CD4-positive, alpha-beta T cell (primary cell): ENCODE results near the gene PCDHGC3. TPM values are rescaled to one million over a fixed set of nuclear protein-coding genes. Genes with fewer than 3 reads are reported as not detected.

Experiments
- ATAC-seq: fragments of 200-7000 bp; cut with Tn5 transposase; one replicate; pipeline ENCODE4 v1.10.0; 2022; ENCODE audit warnings: mild to moderate bottlenecking; ENCODE audit not compliant: poor library complexity
- CTCF ChIA-PET: fragments of 350-600 bp; sonication (Branson Sonifier 250); formaldehyde crosslinking; loops from one replicate; lab custom pipeline; 2021; ENCODE audit warnings: antibody characterized with exemption, inconsistent platforms; lab: Charles Lee
- POLR2A ChIA-PET: fragments of 350-600 bp; sonication (Branson Sonifier 250); formaldehyde crosslinking; loops from one replicate; lab custom pipeline; 2021; ENCODE audit warnings: antibody characterized with exemption, inconsistent platforms; lab: Charles Lee
- DNase-seq, 14 experiments: peaks; one replicate each; pipeline ENCODE4 v3.0.0-alpha.2; 2013 to 2020; ENCODE audit warnings: mixed read lengths in 2 of 14
- H3K27ac ChIP-seq, 2 donors: one replicate each; pipeline versions ENCODE4 v1.5.1 to v1.7.0; 2013; ENCODE audit warnings: low read length in 2 of 2, low read depth in 1 of 2, mild to moderate bottlenecking in 1 of 2
- H3K27me3 ChIP-seq, 2 experiments: 1 replicate in 1 of 2; 2 replicates in 1 of 2; pipeline versions ENCODE4 v1.6.1 to v1.7.0; 2013; ENCODE audit warnings: low read length in 2 of 2, control low read depth in 1 of 2, mild to moderate bottlenecking in 1 of 2, moderate library complexity in 1 of 2; ENCODE audit not compliant: insufficient read depth in 2 of 2, control insufficient read depth in 1 of 2
- H3K36me3 ChIP-seq: one replicate; pipeline ENCODE4 v1.6.1; 2013; ENCODE audit warnings: low read length, control low read depth; ENCODE audit not compliant: insufficient read depth
- H3K4me1 ChIP-seq: one replicate; pipeline ENCODE4 v1.6.1; 2013; ENCODE audit warnings: low read length, control low read depth; ENCODE audit not compliant: insufficient read depth
- H3K4me3 ChIP-seq: one replicate; pipeline ENCODE4 v1.5.1; 2013; ENCODE audit warnings: mild to moderate bottlenecking, low read length, moderate library complexity
- H3K9me3 ChIP-seq, 2 experiments: 1 replicate in 1 of 2; 2 replicates in 1 of 2; pipeline versions ENCODE4 v1.6.1 to v1.7.0; 2013; ENCODE audit warnings: low read length in 2 of 2, mild to moderate bottlenecking in 2 of 2, control low read depth in 1 of 2, moderate library complexity in 1 of 2; ENCODE audit not compliant: control insufficient read depth in 1 of 2, insufficient read depth in 1 of 2
- H3K27ac Mint-ChIP-seq: one replicate; pipeline ENCODE4 v1.8.0; 2020; ENCODE audit warnings: mixed read lengths
- H3K27me3 Mint-ChIP-seq: one replicate; pipeline ENCODE4 v1.8.0; 2021; ENCODE audit warnings: mixed read lengths
- H3K36me3 Mint-ChIP-seq: one replicate; pipeline ENCODE4 v1.8.0; 2021; ENCODE audit warnings: low read depth, mixed read lengths
- H3K4me1 Mint-ChIP-seq: one replicate; pipeline ENCODE4 v1.8.0; 2021; ENCODE audit warnings: low read depth, mixed read lengths
- H3K4me3 Mint-ChIP-seq: one replicate; pipeline ENCODE4 v1.8.0; 2020; ENCODE audit warnings: mild to moderate bottlenecking, mixed read lengths
- H3K9me3 Mint-ChIP-seq: one replicate; pipeline ENCODE4 v1.8.0; 2020; ENCODE audit warnings: mixed read lengths
- intact Hi-C, 2 experiments: fragments of 100-400 bp; cut with DNase I in 1 of 2; cut with micrococcal nuclease in 1 of 2; formaldehyde crosslinking; loops; one replicate each; pipeline versions ENCODE4 v1.15.1 to v1.9.0; 2023 to 2025; cut with DNase I, micrococcal nuclease
- total RNA-seq, 174 experiments: library from RNA in 2 of 174; stranded (reverse) in 2 of 174; gene quantifications; one replicate each; pipeline ENCODE4 v1.2.3 and lab custom pipeline; 2021 to 2026
- TF ChIP-seq, protein P1 (sequence below): fragments of 200-600 bp; IDR thresholded peaks from one replicate; pipeline ENCODE4 v1.8.0; 2022; ENCODE audit warnings: antibody characterized with exemption, mild to moderate bottlenecking

The PCDHGC3 gene
- total RNA-seq, 2 experiments from 2014 or later: not detected

DNA sequence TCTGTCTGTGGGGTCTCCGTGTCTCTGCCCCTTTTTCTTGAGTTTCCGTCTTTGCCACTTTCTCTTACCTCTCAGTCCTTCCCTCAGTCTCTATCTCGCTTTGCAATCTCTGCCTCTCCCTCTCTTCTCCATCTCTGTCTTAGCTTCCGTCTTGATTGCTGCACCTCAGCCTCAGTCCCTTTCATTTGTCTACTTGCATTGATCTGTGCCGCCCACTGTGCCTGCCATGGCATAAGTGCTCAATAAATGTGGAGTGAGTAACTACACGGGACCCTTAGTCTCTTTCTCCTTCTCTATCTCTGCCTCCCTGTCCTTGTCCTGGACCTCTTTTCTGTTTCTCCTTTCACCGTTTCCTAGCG lies 19.7 kb downstream of the PCDHGC3 start:
- no peak for DNase-seq
- Mint-ChIP-seq H3K27ac (no peak overlapping the region), H3K9me3 (no peaks in the 10 kb centered on the region), H3K4me3 (no peak overlapping the region), H3K4me1 (peaks cover 11% of the 10 kb centered on the region), H3K27me3 (peaks cover 77% of the 10 kb centered on the region), H3K36me3 (no peaks in the 10 kb centered on the region)
- Histone ChIP-seq H3K27ac (no peak overlapping the region), H3K27me3 (peaks cover 50 to 62% of the 10 kb centered on the region in 2 experiments), H3K4me1 (peaks cover 27% of the 10 kb centered on the region), H3K4me3 (no peak overlapping the region), H3K9me3 (peaks cover 0 to 8% of the 10 kb centered on the region in 2 experiments), H3K36me3 (no peaks in the 10 kb centered on the region)
- intact Hi-C loops: no loop called here
- ATAC-seq: no peak
- CTCF ChIA-PET: no interaction called here
- TF ChIP-seq, protein P1, sequence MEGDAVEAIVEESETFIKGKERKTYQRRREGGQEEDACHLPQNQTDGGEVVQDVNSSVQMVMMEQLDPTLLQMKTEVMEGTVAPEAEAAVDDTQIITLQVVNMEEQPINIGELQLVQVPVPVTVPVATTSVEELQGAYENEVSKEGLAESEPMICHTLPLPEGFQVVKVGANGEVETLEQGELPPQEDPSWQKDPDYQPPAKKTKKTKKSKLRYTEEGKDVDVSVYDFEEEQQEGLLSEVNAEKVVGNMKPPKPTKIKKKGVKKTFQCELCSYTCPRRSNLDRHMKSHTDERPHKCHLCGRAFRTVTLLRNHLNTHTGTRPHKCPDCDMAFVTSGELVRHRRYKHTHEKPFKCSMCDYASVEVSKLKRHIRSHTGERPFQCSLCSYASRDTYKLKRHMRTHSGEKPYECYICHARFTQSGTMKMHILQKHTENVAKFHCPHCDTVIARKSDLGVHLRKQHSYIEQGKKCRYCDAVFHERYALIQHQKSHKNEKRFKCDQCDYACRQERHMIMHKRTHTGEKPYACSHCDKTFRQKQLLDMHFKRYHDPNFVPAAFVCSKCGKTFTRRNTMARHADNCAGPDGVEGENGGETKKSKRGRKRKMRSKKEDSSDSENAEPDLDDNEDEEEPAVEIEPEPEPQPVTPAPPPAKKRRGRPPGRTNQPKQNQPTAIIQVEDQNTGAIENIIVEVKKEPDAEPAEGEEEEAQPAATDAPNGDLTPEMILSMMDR: no peak
- POLR2A ChIA-PET: no interaction called here

DNA sequence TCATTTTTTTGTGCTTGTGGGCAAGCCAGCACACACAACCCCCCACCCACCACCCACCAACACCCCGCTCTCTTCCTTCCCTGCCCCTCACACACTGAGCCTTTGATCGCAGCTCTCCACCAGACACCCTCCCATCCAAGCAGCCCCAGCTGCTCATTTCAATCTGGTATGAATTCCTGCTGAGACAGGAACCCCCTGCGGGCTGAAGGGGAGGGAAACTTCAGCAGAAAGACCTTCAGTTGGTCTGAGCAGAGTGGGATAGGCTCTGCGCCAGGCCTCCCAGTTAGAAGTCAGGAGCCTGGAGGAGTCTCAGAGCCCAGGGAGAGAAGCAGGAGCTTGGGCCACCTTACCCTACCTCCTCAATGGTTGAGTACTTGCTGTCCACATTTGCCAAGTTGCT lies 20.3 kb downstream of the PCDHGC3 start:
- DNase-seq (no peak), ATAC-seq (no peak)
- intact Hi-C loops: no loop called here
- peaks cover 44 to 56% of the 10 kb centered on the region in 2 experiments for H3K27me3 ChIP-seq
- ChIA-PET POLR2A (no interaction called here), CTCF (no interaction called here)
- no peaks in the 10 kb centered on the region for H3K36me3 ChIP-seq
- Mint-ChIP-seq H3K27me3 (peaks cover 71% of the 10 kb centered on the region), H3K27ac (no peak overlapping the region), H3K9me3 (no peaks in the 10 kb centered on the region), H3K4me3 (no peak overlapping the region), H3K36me3 (no peaks in the 10 kb centered on the region), H3K4me1 (peaks cover 9% of the 10 kb centered on the region)
- TF ChIP-seq, protein P1: no peak
- no peak overlapping the region for H3K4me3 ChIP-seq
- H3K9me3 ChIP-seq: peaks cover 0 to 8% of the 10 kb centered on the region in 2 experiments
- peaks cover 25% of the 10 kb centered on the region for H3K4me1 ChIP-seq
- no peak overlapping the region for H3K27ac ChIP-seq

DNA sequence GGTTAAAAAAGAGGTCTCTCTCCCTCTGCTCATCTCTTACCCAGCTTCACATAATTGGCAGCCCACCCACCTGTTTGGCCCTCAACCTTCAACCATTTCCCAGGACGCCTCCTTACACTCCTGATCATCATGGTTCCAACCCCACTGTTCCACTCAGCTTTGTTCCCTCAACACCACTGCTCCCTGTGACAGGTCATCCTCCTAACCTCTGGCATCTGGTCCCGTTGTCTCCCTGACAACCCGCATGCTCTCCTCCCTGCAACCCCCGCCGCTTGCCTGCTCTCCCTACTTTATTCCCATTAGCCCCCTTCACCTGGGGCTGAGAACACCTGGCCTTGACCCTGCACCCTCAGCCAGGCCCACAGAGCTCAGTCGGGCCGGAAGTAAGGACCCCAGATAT lies 26.0 kb downstream of the PCDHGC3 start:
- no peak overlapping the region for H3K27ac Mint-ChIP-seq
- H3K9me3 Mint-ChIP-seq: no peaks in the 10 kb centered on the region
- Histone ChIP-seq H3K27ac (no peak overlapping the region), H3K9me3 (no peaks in the 10 kb centered on the region), H3K36me3 (no peaks in the 10 kb centered on the region), H3K4me1 (no peaks in the 10 kb centered on the region), H3K27me3 (peaks cover under 1 to 2% of the 10 kb centered on the region in 2 experiments), H3K4me3 (no peak overlapping the region)
- peaks cover 38% of the 10 kb centered on the region for H3K27me3 Mint-ChIP-seq
- intact Hi-C loops: no loop called here
- H3K36me3 Mint-ChIP-seq: no peaks in the 10 kb centered on the region
- CTCF ChIA-PET: no interaction called here
- ATAC-seq (no peak), DNase-seq (no peak)
- TF ChIP-seq, protein P1: no peak
- POLR2A ChIA-PET: no interaction called here
- H3K4me3 Mint-ChIP-seq: no peak overlapping the region
- no peaks in the 10 kb centered on the region for H3K4me1 Mint-ChIP-seq
